Sigmoid colon (tissue), 7 donors: ENCODE data around the gene TELO2. TPM values are rescaled to one million over a fixed set of nuclear protein-coding genes. Genes with fewer than 3 reads are reported as not detected.

Experiments
- DNase-seq: peaks from one replicate; pipeline ENCODE4 v3.0.0-alpha.2; 2019
- H3K27ac ChIP-seq, 4 donors: fragments of 200-600 bp; sonication (generic); one replicate each; pipeline ENCODE4 v1.5.1; 2016 to 2019; ENCODE audit warnings: mild to moderate bottlenecking in 1 of 4
- H3K27me3 ChIP-seq, 3 donors: fragments of 200-600 bp; sonication (generic); one replicate each; pipeline ENCODE4 v1.5.1; 2019; ENCODE audit warnings: mild to moderate bottlenecking in 1 of 3
- H3K36me3 ChIP-seq, 4 donors: fragments of 200-600 bp; sonication (generic); one replicate each; pipeline ENCODE4 v1.5.1; 2016 to 2019
- H3K4me1 ChIP-seq, 4 donors: fragments of 200-600 bp; sonication (generic); one replicate each; pipeline ENCODE4 v1.5.1; 2017 to 2019
- H3K4me3 ChIP-seq, 4 donors: fragments of 200-600 bp; sonication (generic); one replicate each; pipeline ENCODE4 v1.5.1; 2017 to 2019; ENCODE audit warnings: mild to moderate bottlenecking in 2 of 4, moderate library complexity in 1 of 4
- H3K9me3 ChIP-seq, 4 donors: fragments of 200-600 bp in 3 of 4; sonication (generic) in 3 of 4; one replicate each; pipeline versions ENCODE4 v1.5.1 to v1.6.1; 2013 to 2019
- CTCF ChIP-seq, 4 experiments: fragments of 450-650 bp in 3 of 4; fragments of 200-600 bp in 1 of 4; IDR thresholded peaks; one replicate each; pipeline ENCODE4 v1.5.1; 2016 to 2019; ENCODE audit warnings: antibody characterized with exemption in 4 of 4, mild to moderate bottlenecking in 3 of 4, moderate library complexity in 2 of 4
- EP300 ChIP-seq, 4 donors: sonication (generic); formaldehyde crosslinking; IDR thresholded peaks; one replicate each; pipeline ENCODE4 v1.6.1; 2017; ENCODE audit warnings: antibody characterized with exemption in 4 of 4
- POLR2A ChIP-seq, 2 donors: fragments of 450-650 bp; IDR thresholded peaks; one replicate each; pipeline ENCODE4 v1.6.1; 2016; ENCODE audit warnings: antibody characterized with exemption in 2 of 2, mild to moderate bottlenecking in 2 of 2, moderate library complexity in 2 of 2
- POLR2AphosphoS5 ChIP-seq, 4 donors: sonication (generic); formaldehyde crosslinking; IDR thresholded peaks; one replicate each; pipeline ENCODE4 v1.6.1; 2017; ENCODE audit warnings: antibody characterized with exemption in 4 of 4
- WGBS, 2 donors: extraction: QIAGEN DNeasy Blood & Tissue Kit; methylation state at CpG; one replicate each; pipeline ENCODE4 v1.1.7; 2013; 5-methylcytosine and 5-hydroxymethylcytosine counted together
- intact Hi-C: fragments of 100-400 bp; cut with DNase I; formaldehyde crosslinking; loops from one replicate; pipeline ENCODE4 v1.15.1; 2023
- polyA plus RNA-seq, 3 donors: library from polyadenylated mRNA; stranded (reverse); fragments of 200-250 nt; gene quantifications; one replicate each; pipeline ENCODE4 v1.2.3, GENCODE V29; 2013
- total RNA-seq, 4 donors: library from RNA; depleted of rRNA; stranded (reverse); fragments of >200 nt; gene quantifications; one replicate each; pipeline ENCODE4 v1.1.0, GENCODE V29; 2016
- donor health status: healthy with polysubstance abuse.
- donor health status: Bipolar disorder and iron deficiency.
- donor health status: healthy.

TELO2 gene
- total and polyA plus RNA-seq, 7 donors = 10.4 to 60.3 (median 13.2) TPM

GRCh38 chr16:1527836-1528811 lies 35.0 kb downstream of the TELO2 start:
- WGBS, 2 donors = 80 to 81% methylated on average over 42 of the region's 42 CpGs
- no peaks in the 10 kb centered on the region for H3K9me3 ChIP-seq
- no peak overlapping the region for H3K4me3 ChIP-seq
- no peak for DNase-seq
- no peaks in the 10 kb centered on the region for H3K27me3 ChIP-seq
- peaks cover 0 to 40% (median 31%) of the 10 kb centered on the region in 4 donors for H3K4me1 ChIP-seq
- no peak overlapping the region for H3K27ac ChIP-seq
- TF ChIP-seq EP300 (IDR thresholded peaks at IDR 0.05) = no peak
- no peak for TF ChIP-seq POLR2A (IDR thresholded peaks at IDR 0.05)
- no peak for TF ChIP-seq POLR2AphosphoS5 (IDR thresholded peaks at IDR 0.05)
- no peak for TF ChIP-seq CTCF (IDR thresholded peaks at IDR 0.05)
- intact Hi-C loops = no loop called here
- peaks cover 7 to 23% (median 11%) of the 10 kb centered on the region in 4 donors for H3K36me3 ChIP-seq

GRCh38 chr16:1528921-1529537 lies 35.9 kb downstream of the TELO2 start:
- H3K27me3 ChIP-seq = no peaks in the 10 kb centered on the region
- DNase-seq = no peak
- no peak overlapping the region for H3K27ac ChIP-seq
- H3K4me3 ChIP-seq = no peak overlapping the region
- peaks cover 0 to 46% (median 40%) of the 10 kb centered on the region in 4 donors for H3K4me1 ChIP-seq
- no peaks in the 10 kb centered on the region for H3K9me3 ChIP-seq
- TF ChIP-seq POLR2AphosphoS5 (IDR thresholded peaks at IDR 0.05) (no peak), CTCF (IDR thresholded peaks at IDR 0.05) (no peak), POLR2A (IDR thresholded peaks at IDR 0.05) (no peak), EP300 (IDR thresholded peaks at IDR 0.05) (no peak)
- H3K36me3 ChIP-seq = peaks cover under 1 to 14% (median 2%) of the 10 kb centered on the region in 4 donors
- 91 to 94% methylated on average over 29 of the region's 29 CpGs for WGBS, 2 donors
- intact Hi-C loops = no loop called here

DNA sequence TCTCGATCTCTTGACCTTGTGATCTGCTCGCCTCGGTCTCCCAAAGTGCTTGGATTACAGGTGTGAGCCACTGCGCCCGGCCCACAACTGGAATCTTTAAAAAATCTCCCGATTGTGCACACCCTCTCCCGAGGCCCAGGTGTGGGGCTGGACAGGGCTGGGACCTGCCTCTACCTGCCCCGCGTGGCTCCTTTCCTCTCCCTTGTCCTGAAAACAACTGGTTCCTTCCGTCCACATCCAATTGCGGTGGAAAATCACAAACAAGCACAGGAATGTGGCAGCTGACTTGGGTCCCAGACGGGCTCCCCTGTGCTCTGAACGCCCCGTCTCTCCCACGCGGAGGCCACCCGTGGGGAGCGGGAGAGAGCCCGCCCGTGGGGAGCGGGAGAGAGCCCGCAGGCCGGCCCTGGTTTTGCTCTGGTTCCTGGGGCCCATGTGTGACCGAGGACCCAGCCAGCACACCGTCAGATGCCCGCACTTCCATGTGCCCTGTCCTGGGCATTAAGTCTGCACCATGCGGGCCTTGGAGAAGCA lies 37.3 kb downstream of the TELO2 start:
- Histone ChIP-seq H3K27ac (peak overlapping the region; percentile 83 to 89 (median 88)), H3K4me3 (peak overlapping the region in 2 of 4 donors; percentile 20 to 60), H3K9me3 (no peaks in the 10 kb centered on the region), H3K36me3 (peaks cover 0 to under 1% (median 0%) of the 10 kb centered on the region in 4 donors), H3K27me3 (no peaks in the 10 kb centered on the region), H3K4me1 (peaks cover 0 to 57% (median 54%) of the 10 kb centered on the region in 4 donors)
- intact Hi-C loops = loop anchor here (5.0 kb wide), 1 partner anchor 108 kb away; the partner anchor contains the start of gene UQCC4
- TF ChIP-seq EP300 (IDR thresholded peaks at IDR 0.05) = no peak
- TF ChIP-seq POLR2AphosphoS5 (IDR thresholded peaks at IDR 0.05) = no peak
- TF ChIP-seq POLR2A (IDR thresholded peaks at IDR 0.05) = no peak
- no peak for TF ChIP-seq CTCF (IDR thresholded peaks at IDR 0.05)
- no peak for DNase-seq
- 92 to 93% methylated on average over 27 of the region's 27 CpGs for WGBS, 2 donors

DNA sequence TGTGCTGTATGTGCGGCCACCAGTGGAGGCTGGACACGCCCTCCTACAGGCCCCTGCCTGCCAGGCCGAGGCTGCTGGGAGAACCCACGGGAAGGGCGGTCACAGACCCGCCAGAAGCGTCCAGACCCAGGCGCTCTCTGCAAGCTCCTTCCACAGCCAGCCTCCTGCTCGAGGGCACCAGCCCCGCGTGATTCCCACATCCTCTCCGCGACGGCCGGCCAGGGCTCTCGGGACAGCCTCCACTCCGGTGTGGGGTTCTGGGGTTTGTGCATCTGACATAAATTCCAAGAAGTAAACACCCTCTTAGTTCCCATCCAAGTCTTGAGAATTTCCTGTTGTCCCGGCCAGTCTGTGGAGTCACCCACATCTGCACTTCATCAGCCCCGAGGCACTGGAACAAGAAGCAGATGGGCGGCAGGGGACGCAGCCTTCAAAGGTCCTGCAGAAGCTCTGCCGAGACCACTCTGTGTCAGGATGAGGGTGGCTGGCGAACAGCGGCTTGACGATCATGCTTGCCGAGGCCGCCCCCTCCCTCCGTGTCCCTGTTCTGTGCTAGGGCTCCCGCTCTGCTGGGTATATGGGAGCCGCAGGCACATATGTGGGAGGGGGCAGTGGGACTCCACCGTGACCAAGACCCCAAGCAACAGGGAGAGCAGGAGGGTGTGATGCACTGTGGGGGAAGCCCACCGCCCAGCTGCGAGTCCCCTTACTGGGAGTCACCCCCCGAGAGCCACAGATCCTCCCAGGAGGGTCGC lies 37.9 kb downstream of the TELO2 start:
- H3K36me3 ChIP-seq = peaks cover 0 to 6% (median 0%) of the 10 kb centered on the region in 4 donors
- H3K4me1 ChIP-seq = peaks cover 0 to 61% (median 58%) of the 10 kb centered on the region in 4 donors
- whole genome bisulfite sequencing, 2 donors = 76 to 83% methylated on average over 35 of the region's 35 CpGs
- no peaks in the 10 kb centered on the region for H3K27me3 ChIP-seq
- H3K9me3 ChIP-seq = no peaks in the 10 kb centered on the region
- TF ChIP-seq POLR2AphosphoS5 (IDR thresholded peaks at IDR 0.05) (peak; percentile 74 to 90 (median 86)), CTCF (IDR thresholded peaks at IDR 0.05) (no peak), POLR2A (IDR thresholded peaks at IDR 0.05) (no peak), EP300 (IDR thresholded peaks at IDR 0.05) (peak in 2 of 4 donors; percentile 54 to 81)
- intact Hi-C loops = loop anchor here (5.0 kb wide), 1 partner anchor 109 kb away; the partner anchor contains the start of gene UQCC4
- peak overlapping the region in 3 of 4 donors; percentile 12 to 60 (median 20) for H3K4me3 ChIP-seq
- peak; percentile 92 for DNase-seq
- H3K27ac ChIP-seq = peak overlapping the region; percentile 83 to 89 (median 88)
